ENCODE data around the gene KCNG2. TPM values are rescaled to one million over a fixed set of nuclear protein-coding genes. Genes with fewer than 3 reads are reported as not detected.

The KCNG2 gene
- total RNA-seq, 1 experiment from 2014 or later: not detected

GRCh38 chr18:79805211-79805887 lies 7.6 kb downstream of the KCNG2 start:
- peaks cover 13% of the 10 kb centered on the region; the same call in 1 of the 2 replicates for H3K27me3 ChIP-seq (ENCODE audit: insufficient read depth, low read depth)
- no peak overlapping the region for H3K4me2 ChIP-seq
- POLR2A ChIA-PET (ENCODE audit: unreplicated experiment): no interaction called here
- no peak overlapping the region for H2AFZ ChIP-seq
- H3K4me3 ChIP-seq: no peak overlapping the region
- no peaks in the 10 kb centered on the region for H4K20me1 ChIP-seq (ENCODE audit: insufficient read depth)
- H3K9me3 ChIP-seq (ENCODE audit: insufficient read depth, low read depth): no peaks in the 10 kb centered on the region
- no peaks in the 10 kb centered on the region for H3K36me3 ChIP-seq (ENCODE audit: low read depth)
- no TSS peak for BruUV-seq (replicated peaks)
- TF ChIP-seq EZH2 (IDR thresholded peaks at IDR 0.05; ENCODE audit: low read depth): no peak
- no peak for TF ChIP-seq CTCF (conservative IDR thresholded peaks at IDR 0.05)
- H3F3A ChIP-seq (ENCODE audit: insufficient read depth, low read depth): no peaks in the 10 kb centered on the region
- H3K9me2 ChIP-seq (ENCODE audit: insufficient read depth): no peaks in the 10 kb centered on the region
- H3K79me2 ChIP-seq (ENCODE audit: low read depth): no peaks in the 10 kb centered on the region
- no peak for DNase-seq
- CTCF ChIA-PET: no interaction called here
- H3K4me1 ChIP-seq (replicated peaks; ENCODE audit: insufficient read depth): no peaks in the 10 kb centered on the region
- intact Hi-C loops (cut with micrococcal nuclease; ENCODE audit: unreplicated experiment): no loop called here
- no peak overlapping the region for H3K27ac ChIP-seq

- H3K27me3 ChIP-seq (ENCODE audit: insufficient read depth, low read depth): peaks cover 13% of the 10 kb centered on the region; the same call in 1 of the 2 replicates
- no peaks in the 10 kb centered on the region for H4K20me1 ChIP-seq (ENCODE audit: insufficient read depth)
- no peak overlapping the region for H2AFZ ChIP-seq
- no peak for DNase-seq
- CTCF ChIA-PET: no interaction called here
- no peaks in the 10 kb centered on the region for H3K79me2 ChIP-seq (ENCODE audit: low read depth)
- no peaks in the 10 kb centered on the region for H3F3A ChIP-seq (ENCODE audit: insufficient read depth, low read depth)
- TF ChIP-seq CTCF (conservative IDR thresholded peaks at IDR 0.05): no peak
- TF ChIP-seq EZH2 (IDR thresholded peaks at IDR 0.05; ENCODE audit: low read depth): no peak
- no peaks in the 10 kb centered on the region for H3K9me2 ChIP-seq (ENCODE audit: insufficient read depth)
- intact Hi-C loops (cut with micrococcal nuclease; ENCODE audit: unreplicated experiment): no loop called here
- no peak overlapping the region for H3K4me2 ChIP-seq
- no peak overlapping the region for H3K4me3 ChIP-seq
- no peaks in the 10 kb centered on the region for H3K4me1 ChIP-seq (replicated peaks; ENCODE audit: insufficient read depth)
- H3K27ac ChIP-seq: no peak overlapping the region
- no peaks in the 10 kb centered on the region for H3K36me3 ChIP-seq (ENCODE audit: low read depth)
- POLR2A ChIA-PET (ENCODE audit: unreplicated experiment): no interaction called here
- no TSS peak for BruUV-seq (replicated peaks)
- no peaks in the 10 kb centered on the region for H3K9me3 ChIP-seq (ENCODE audit: insufficient read depth, low read depth)
Observed at GRCh38 chr18:79805926-79806487, 8.3 kb downstream of the KCNG2 start.

GRCh38 chr18:79806976-79807841 lies 9.5 kb downstream of the KCNG2 start:
- no peak for TF ChIP-seq EZH2 (IDR thresholded peaks at IDR 0.05; ENCODE audit: low read depth)
- no peak for TF ChIP-seq CTCF (conservative IDR thresholded peaks at IDR 0.05)
- Histone ChIP-seq H3K27me3 (ENCODE audit: insufficient read depth, low read depth) (peaks cover 21% of the 10 kb centered on the region), H3K4me3 (no peak overlapping the region), H4K20me1 (ENCODE audit: insufficient read depth) (no peaks in the 10 kb centered on the region), H2AFZ (no peak overlapping the region), H3F3A (ENCODE audit: insufficient read depth, low read depth) (no peaks in the 10 kb centered on the region), H3K4me1 (replicated peaks; ENCODE audit: insufficient read depth) (no peaks in the 10 kb centered on the region), H3K9me3 (ENCODE audit: insufficient read depth, low read depth) (no peaks in the 10 kb centered on the region), H3K9me2 (ENCODE audit: insufficient read depth) (no peaks in the 10 kb centered on the region), H3K36me3 (ENCODE audit: low read depth) (no peaks in the 10 kb centered on the region), H3K4me2 (no peak overlapping the region), H3K27ac (no peak overlapping the region), H3K79me2 (ENCODE audit: low read depth) (no peaks in the 10 kb centered on the region)
- intact Hi-C loops (cut with micrococcal nuclease; ENCODE audit: unreplicated experiment): no loop called here
- DNase-seq: no peak
- BruUV-seq (replicated peaks): no TSS peak
- ChIA-PET POLR2A (ENCODE audit: unreplicated experiment) (no interaction called here), CTCF (interaction anchor here (0.6 kb wide), 1 partner anchor 346 kb away, joined by 5 read pairs; no protein-coding TSS in a partner anchor)
